Measurements from ENCODE around the gene RNF150.

- TF ChIP-seq TAF1 (IDR thresholded peaks at IDR 0.05; ENCODE audit: borderline replicate concordance, insufficient read depth, low read length) (no peak), REST (IDR thresholded peaks at IDR 0.05; ENCODE audit: insufficient read depth in 1 of 2, low read depth in 2 of 2, low read length in 2 of 2) (no peak), POLR2AphosphoS5 (IDR thresholded peaks at IDR 0.05; ENCODE audit: low read depth, low read length) (no peak), SIN3A (IDR thresholded peaks at IDR 0.05; ENCODE audit: borderline replicate concordance, insufficient read depth, low read length) (no peak), FOXP2 (optimal IDR thresholded peaks at IDR 0.05; ENCODE audit: borderline replicate concordance, extremely low read depth, extremely low read length, insufficient read depth) (no peak)
Measured at GRCh38 chr4:140884431-140885058, 248.7 kb downstream of the RNF150 start.
